ENCODE measurements around the gene ADARB1.

- no peak for TF ChIP-seq YY1 (IDR thresholded peaks at IDR 0.05; ENCODE audit: insufficient read depth, insufficient read length)
- no peak for TF ChIP-seq SUZ12 (IDR thresholded peaks at IDR 0.05; ENCODE audit: extremely low read depth, insufficient read depth, insufficient read length)
Observed at GRCh38 chr21:45104560-45104959, 30.2 kb downstream of the ADARB1 start.

Data from NT2/D1 (cell line).